SK-N-SH treated with all-trans-retinoic acid at 6 μM for 48 hours (cell line): ENCODE measurements around the gene TMEM181.

ENCODE experiments used
- ATAC-seq: fragments of 200-7000 bp; cut with Tn5 transposase; 3 replicates; pipeline ENCODE4 v1.9.1; 2020; ENCODE audit warnings: mild to moderate bottlenecking, moderate library complexity
- ARNTL ChIP-seq: fragments of 450-650 bp; formaldehyde crosslinking; IDR thresholded peaks from 2 replicates; pipeline ENCODE4 v1.5.0; 2020; ENCODE audit warnings: low read depth, mild to moderate bottlenecking, moderate library complexity, borderline replicate concordance
- BACH2 ChIP-seq: fragments of 250-450 bp; sonication (Bioruptor Pico); IDR thresholded peaks from 2 replicates; pipeline ENCODE4 v1.9.0; 2021; ENCODE audit warnings: mild to moderate bottlenecking, borderline replicate concordance
- CREB5 ChIP-seq: fragments of 250-450 bp; sonication (Bioruptor Pico); IDR thresholded peaks from 2 replicates; pipeline ENCODE4 v1.5.1; 2020; ENCODE audit warnings: low read depth, mild to moderate bottlenecking, moderate library complexity
- CSDC2 ChIP-seq: fragments of 250-450 bp; sonication (Bioruptor Pico); IDR thresholded peaks from 2 replicates; pipeline ENCODE4 v1.5.0; 2020; ENCODE audit warnings: mild to moderate bottlenecking, moderate library complexity
- CSRNP3 ChIP-seq: fragments of 250-450 bp; sonication (Bioruptor Pico); IDR thresholded peaks from 2 replicates; pipeline ENCODE4 v1.5.1; 2021; ENCODE audit warnings: mild to moderate bottlenecking, moderate library complexity
- ESRRG ChIP-seq: fragments of 250-450 bp; sonication (Bioruptor Pico); IDR thresholded peaks from 2 replicates; pipeline ENCODE4 v1.6.1; 2021; ENCODE audit warnings: mild to moderate bottlenecking
- GLIS3 ChIP-seq: fragments of 250-450 bp; sonication (Bioruptor Pico); IDR thresholded peaks from 2 replicates; pipeline ENCODE4 v1.5.0; 2020; ENCODE audit warnings: mild to moderate bottlenecking, moderate library complexity
- OSR1 ChIP-seq: fragments of 250-450 bp; sonication (Bioruptor Pico); IDR thresholded peaks from 2 replicates; pipeline ENCODE4 v1.8.0; 2022; ENCODE audit warnings: moderate library complexity, mild to moderate bottlenecking, inconsistent platforms
- POU6F1 ChIP-seq: fragments of 250-450 bp; sonication (Bioruptor Pico); IDR thresholded peaks from 2 replicates; pipeline ENCODE4 v1.8.0; 2021; ENCODE audit warnings: low read depth, mild to moderate bottlenecking, moderate library complexity, borderline replicate concordance
- PPARA ChIP-seq: fragments of 250-450 bp; sonication (Bioruptor Pico); IDR thresholded peaks from 2 replicates; pipeline ENCODE4 v1.5.0; 2020; ENCODE audit warnings: mild to moderate bottlenecking, borderline replicate concordance
- RARB ChIP-seq: fragments of 250-450 bp; sonication (Bioruptor Pico); IDR thresholded peaks from 2 replicates; pipeline ENCODE4 v1.8.0; 2021; ENCODE audit warnings: mild to moderate bottlenecking, moderate library complexity
- SNAI2 ChIP-seq: fragments of 250-450 bp; sonication (Bioruptor Pico); IDR thresholded peaks from 2 replicates; pipeline ENCODE4 v1.5.0; 2020; ENCODE audit warnings: mild to moderate bottlenecking, moderate library complexity
- TCF4 ChIP-seq: fragments of 250-450 bp; sonication (Bioruptor Pico); IDR thresholded peaks from 2 replicates; pipeline ENCODE4 v1.8.0; 2021; ENCODE audit warnings: mild to moderate bottlenecking, moderate library complexity, borderline replicate concordance
- TOX ChIP-seq: fragments of 250-450 bp; sonication (Bioruptor Pico); IDR thresholded peaks from 2 replicates; pipeline ENCODE4 v1.8.0; 2021; ENCODE audit warnings: mild to moderate bottlenecking, moderate library complexity, borderline replicate concordance
- TSHZ2 ChIP-seq: fragments of 250-450 bp; sonication (Bioruptor Pico); IDR thresholded peaks from 2 replicates; pipeline ENCODE4 v1.5.0; 2020; ENCODE audit warnings: mild to moderate bottlenecking, moderate library complexity
- ZC3H10 ChIP-seq: fragments of 250-450 bp; sonication (Bioruptor Pico); IDR thresholded peaks from 2 replicates; pipeline ENCODE4 v1.5.1; 2021; ENCODE audit warnings: mild to moderate bottlenecking, moderate library complexity
- ZFP3 ChIP-seq: fragments of 250-450 bp; sonication (Bioruptor Pico); IDR thresholded peaks from 2 replicates; pipeline ENCODE4 v1.5.0; 2020; ENCODE audit warnings: mild to moderate bottlenecking, moderate library complexity
- ZFP30 ChIP-seq: fragments of 450-650 bp; formaldehyde crosslinking; IDR thresholded peaks from 2 replicates; pipeline ENCODE4 v1.5.0; 2022; ENCODE audit warnings: mild to moderate bottlenecking, moderate library complexity
- ZNF565 ChIP-seq: fragments of 450-650 bp; formaldehyde crosslinking; conservative IDR thresholded peaks from 2 replicates; pipeline ENCODE4 v1.5.0; 2020; ENCODE audit warnings: low read depth, mild to moderate bottlenecking, moderate library complexity
- ZNF70 ChIP-seq: fragments of 450-650 bp; formaldehyde crosslinking; IDR thresholded peaks from 2 replicates; pipeline ENCODE4 v1.5.0; 2020; ENCODE audit warnings: mild to moderate bottlenecking, moderate library complexity
- ZNF8 ChIP-seq: fragments of 450-650 bp; formaldehyde crosslinking; IDR thresholded peaks from 2 replicates; pipeline ENCODE4 v1.5.0; 2020; ENCODE audit warnings: mild to moderate bottlenecking, moderate library complexity

Gene TMEM181

GRCh38 chr6:158528826-158529225 lies 31.1 kb upstream of the TMEM181 start:
- ATAC-seq = no peak
- TF ChIP-seq ZNF70 (CRISPR knock-in tag) (no peak), CREB5 (CRISPR knock-in tag) (no peak), ZFP30 (CRISPR knock-in tag) (no peak), GLIS3 (CRISPR knock-in tag) (no peak), ZC3H10 (CRISPR knock-in tag) (no peak), OSR1 (CRISPR knock-in tag) (no peak)

GRCh38 chr6:158529629-158530028 lies 30.3 kb upstream of the TMEM181 start:
- no peak for ATAC-seq
- TF ChIP-seq ESRRG (CRISPR knock-in tag) = no peak

- TF ChIP-seq CSRNP3 (CRISPR knock-in tag) = no peak
- TF ChIP-seq ARNTL (CRISPR knock-in tag) = no peak
- TF ChIP-seq TCF4 (CRISPR knock-in tag) = no peak
- TF ChIP-seq PPARA (CRISPR knock-in tag) = no peak
- no peak for TF ChIP-seq ZFP3 (CRISPR knock-in tag)
- no peak for TF ChIP-seq CREB5 (CRISPR knock-in tag)
- no peak for TF ChIP-seq RARB (CRISPR knock-in tag)
- no peak for TF ChIP-seq TSHZ2 (CRISPR knock-in tag)
- no peak for ATAC-seq
Observed at GRCh38 chr6:158531566-158531965, 28.3 kb upstream of the TMEM181 start.

GRCh38 chr6:158531970-158532369 lies 27.9 kb upstream of the TMEM181 start:
- no peak for ATAC-seq
- no peak for TF ChIP-seq ZNF565 (CRISPR knock-in tag)
- no peak for TF ChIP-seq CSRNP3 (CRISPR knock-in tag)
- TF ChIP-seq BACH2 (CRISPR knock-in tag) = no peak
- no peak for TF ChIP-seq POU6F1 (CRISPR knock-in tag)
- TF ChIP-seq ZC3H10 (CRISPR knock-in tag) = no peak
- TF ChIP-seq ZFP30 (CRISPR knock-in tag) = no peak
- no peak for TF ChIP-seq OSR1 (CRISPR knock-in tag)
- no peak for TF ChIP-seq TSHZ2 (CRISPR knock-in tag)
- no peak for TF ChIP-seq PPARA (CRISPR knock-in tag)
- TF ChIP-seq ZNF8 (CRISPR knock-in tag) = no peak
- no peak for TF ChIP-seq TOX (CRISPR knock-in tag)
- TF ChIP-seq SNAI2 (CRISPR knock-in tag) = no peak
- no peak for TF ChIP-seq CSDC2 (CRISPR knock-in tag)
- TF ChIP-seq GLIS3 (CRISPR knock-in tag) = no peak
- no peak for TF ChIP-seq CREB5 (CRISPR knock-in tag)
- no peak for TF ChIP-seq TCF4 (CRISPR knock-in tag)
- no peak for TF ChIP-seq ZFP3 (CRISPR knock-in tag)
- TF ChIP-seq ARNTL (CRISPR knock-in tag) = no peak
